ENCODE measurements around the gene TMEM74B. TPM values are rescaled to one million over a fixed set of nuclear protein-coding genes. Genes with fewer than 3 reads are reported as not detected.

Gene TMEM74B
- total RNA-seq, 4 donors from 2014 or later: 0.71 to 2.1 (median 1.2) TPM

DNA sequence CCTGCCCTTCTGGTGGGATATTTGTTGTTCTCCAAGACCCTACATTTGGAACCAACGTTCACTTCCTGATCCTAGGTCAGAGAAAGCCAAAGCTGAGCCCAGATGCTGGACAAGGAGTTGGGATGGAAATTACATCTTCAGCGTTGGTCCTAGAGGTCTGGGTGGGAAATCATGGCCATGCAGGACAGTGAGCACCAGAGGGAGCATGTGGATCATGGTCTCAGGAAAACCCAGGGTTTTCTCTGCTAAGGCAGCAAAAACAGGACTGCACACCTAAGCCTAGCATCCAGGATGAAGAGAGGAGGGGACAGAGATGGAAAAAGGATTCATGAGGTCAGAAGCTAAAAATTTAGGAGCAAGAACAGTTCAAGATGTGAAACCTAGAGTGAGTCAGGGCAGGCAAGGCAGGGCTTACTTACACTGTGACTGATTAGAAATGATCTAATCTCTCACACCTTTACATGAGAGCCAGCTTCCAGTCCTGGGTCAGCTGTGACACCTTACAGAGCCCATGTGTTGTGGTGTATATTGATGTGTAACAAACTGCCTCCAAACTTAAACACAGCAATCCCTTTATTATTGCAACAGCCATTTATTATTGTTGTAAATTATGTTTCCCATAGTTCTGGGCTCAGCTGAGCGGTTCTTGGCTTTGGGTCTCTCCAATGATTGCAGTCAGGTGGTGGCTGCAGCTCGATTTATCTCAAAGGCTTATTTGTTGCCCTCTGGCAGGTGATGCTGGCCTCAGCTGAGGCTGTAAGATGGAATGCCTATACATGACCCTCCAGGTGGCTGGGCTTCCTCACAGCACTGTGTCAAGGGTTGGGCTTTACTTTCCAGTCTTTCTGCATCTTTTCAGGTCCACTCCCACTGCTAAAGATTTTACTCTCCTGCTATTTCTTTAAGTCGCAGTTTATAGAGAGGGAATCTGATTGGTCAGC is 24.9 kb upstream of the TMEM74B start:
- no peaks in the 10 kb centered on the region for H3K36me3 ChIP-seq
- H3K4me3 ChIP-seq: no peak overlapping the region
- intact Hi-C loops (cut with DNase I): loop anchor here (5.0 to 10.0 kb wide), 3 partner anchors 92 to 392 kb away; partner anchors contain the start of gene PSMF1
- TF ChIP-seq POLR2AphosphoS5 (IDR thresholded peaks at IDR 0.05): no peak
- TF ChIP-seq EP300 (IDR thresholded peaks at IDR 0.05): no peak
- TF ChIP-seq POLR2A (IDR thresholded peaks at IDR 0.05; ENCODE audit: low read depth): no peak
- TF ChIP-seq, protein P1, sequence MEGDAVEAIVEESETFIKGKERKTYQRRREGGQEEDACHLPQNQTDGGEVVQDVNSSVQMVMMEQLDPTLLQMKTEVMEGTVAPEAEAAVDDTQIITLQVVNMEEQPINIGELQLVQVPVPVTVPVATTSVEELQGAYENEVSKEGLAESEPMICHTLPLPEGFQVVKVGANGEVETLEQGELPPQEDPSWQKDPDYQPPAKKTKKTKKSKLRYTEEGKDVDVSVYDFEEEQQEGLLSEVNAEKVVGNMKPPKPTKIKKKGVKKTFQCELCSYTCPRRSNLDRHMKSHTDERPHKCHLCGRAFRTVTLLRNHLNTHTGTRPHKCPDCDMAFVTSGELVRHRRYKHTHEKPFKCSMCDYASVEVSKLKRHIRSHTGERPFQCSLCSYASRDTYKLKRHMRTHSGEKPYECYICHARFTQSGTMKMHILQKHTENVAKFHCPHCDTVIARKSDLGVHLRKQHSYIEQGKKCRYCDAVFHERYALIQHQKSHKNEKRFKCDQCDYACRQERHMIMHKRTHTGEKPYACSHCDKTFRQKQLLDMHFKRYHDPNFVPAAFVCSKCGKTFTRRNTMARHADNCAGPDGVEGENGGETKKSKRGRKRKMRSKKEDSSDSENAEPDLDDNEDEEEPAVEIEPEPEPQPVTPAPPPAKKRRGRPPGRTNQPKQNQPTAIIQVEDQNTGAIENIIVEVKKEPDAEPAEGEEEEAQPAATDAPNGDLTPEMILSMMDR (IDR thresholded peaks at IDR 0.05): no peak
- H3K9me3 ChIP-seq: no peaks in the 10 kb centered on the region
- WGBS: 50% methylated on average over 5 of the region's 5 CpGs
- peaks cover 0 to 35% (median 0%) of the 10 kb centered on the region in 4 donors for H3K27me3 ChIP-seq
- DNase-seq (ENCODE audit: extremely low spot score): no peak
- peaks cover 0 to 9% (median 3%) of the 10 kb centered on the region in 4 donors for H3K4me1 ChIP-seq
- H3K27ac ChIP-seq (replicated peaks in 1 of 4): no peak overlapping the region

DNA sequence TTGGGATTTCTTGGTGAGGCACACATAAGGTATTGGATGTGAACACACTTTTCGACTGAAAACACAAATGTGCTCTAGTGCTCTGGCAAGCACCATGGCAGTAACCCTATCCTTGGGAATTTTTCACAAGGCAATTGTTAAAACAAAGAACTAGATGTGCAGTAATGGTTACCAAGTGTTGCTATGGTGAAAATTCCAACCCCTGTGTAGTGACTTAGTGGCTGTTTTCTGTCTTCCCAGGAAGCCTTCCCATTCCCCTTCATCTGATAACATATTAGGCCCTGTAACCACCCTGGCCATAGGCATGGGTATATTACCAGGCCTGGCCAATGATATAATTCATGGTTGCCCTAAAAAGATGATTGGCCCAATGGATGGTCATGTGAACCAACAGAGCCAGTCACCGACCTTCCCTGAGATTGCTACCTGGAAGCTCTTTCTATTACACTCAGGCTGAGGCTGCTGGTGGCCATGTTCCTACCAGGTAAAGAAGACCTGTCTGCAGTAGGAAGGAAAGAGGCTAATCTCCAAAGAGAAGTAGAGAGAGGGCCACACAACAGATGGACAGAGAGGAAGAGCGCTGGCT is 22.6 kb upstream of the TMEM74B start:
- intact Hi-C loops (cut with DNase I): no loop called here
- 95% methylated on average over 3 of the region's 3 CpGs for WGBS
- H3K9me3 ChIP-seq: no peaks in the 10 kb centered on the region
- TF ChIP-seq POLR2AphosphoS5 (IDR thresholded peaks at IDR 0.05) (no peak), EP300 (IDR thresholded peaks at IDR 0.05) (no peak), POLR2A (IDR thresholded peaks at IDR 0.05; ENCODE audit: low read depth) (no peak)
- TF ChIP-seq, protein P1 (IDR thresholded peaks at IDR 0.05): no peak
- H3K4me1 ChIP-seq: peaks cover 0 to under 1% (median 0%) of the 10 kb centered on the region in 4 donors
- no peak overlapping the region for H3K4me3 ChIP-seq
- peak; percentile 55 for DNase-seq (ENCODE audit: extremely low spot score)
- H3K27ac ChIP-seq (replicated peaks in 1 of 4): no peak overlapping the region
- H3K36me3 ChIP-seq: no peaks in the 10 kb centered on the region
- peaks cover 0 to 30% (median 0%) of the 10 kb centered on the region in 4 donors for H3K27me3 ChIP-seq

DNA sequence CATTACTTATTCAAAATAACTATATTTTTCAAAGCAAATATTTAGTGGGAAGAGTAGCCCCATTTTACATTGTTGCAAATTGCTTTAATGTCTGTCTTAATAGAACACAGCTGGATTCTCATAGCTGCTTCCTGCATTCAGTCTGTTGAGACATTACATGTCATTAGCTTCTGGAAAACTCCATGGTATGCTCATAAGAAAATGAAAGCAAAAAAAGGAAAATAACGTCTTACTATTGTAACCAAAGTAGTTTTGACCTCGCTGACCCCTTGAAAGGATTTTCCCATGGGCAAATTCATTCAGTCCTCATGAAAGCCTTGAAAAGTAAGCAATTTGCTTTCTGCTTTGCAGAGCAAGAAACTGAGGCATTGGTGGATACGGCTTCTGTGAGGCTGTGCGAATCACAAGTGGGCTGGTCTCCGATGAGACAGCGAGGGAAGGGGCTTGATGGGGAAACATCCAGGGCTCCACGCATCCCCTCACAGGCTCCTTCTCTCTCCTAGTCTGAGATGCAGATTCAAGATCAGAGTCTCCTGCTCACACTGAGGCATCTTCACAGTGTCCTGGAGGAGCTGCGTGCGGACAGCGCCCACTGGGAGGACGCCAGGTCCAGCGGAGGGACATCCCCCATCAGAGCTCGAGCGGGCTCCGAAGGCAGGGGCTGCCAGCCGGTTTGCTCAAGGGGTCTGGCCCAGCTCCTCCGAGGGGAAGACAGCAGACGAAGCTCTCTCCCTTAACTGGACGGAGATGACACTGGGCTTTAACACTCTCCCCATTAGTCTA is 21.8 kb upstream of the TMEM74B start:
- no peaks in the 10 kb centered on the region for H3K36me3 ChIP-seq
- WGBS: 72% methylated on average over 16 of the region's 19 CpGs
- peaks cover 0 to 22% (median 0%) of the 10 kb centered on the region in 4 donors for H3K27me3 ChIP-seq
- DNase-seq (ENCODE audit: extremely low spot score): peak; percentile 57
- TF ChIP-seq, protein P1 (IDR thresholded peaks at IDR 0.05): no peak
- TF ChIP-seq EP300 (IDR thresholded peaks at IDR 0.05) (no peak), POLR2A (IDR thresholded peaks at IDR 0.05; ENCODE audit: low read depth) (no peak), POLR2AphosphoS5 (IDR thresholded peaks at IDR 0.05) (no peak)
- H3K4me1 ChIP-seq: no peaks in the 10 kb centered on the region
- no peaks in the 10 kb centered on the region for H3K9me3 ChIP-seq
- no peak overlapping the region for H3K4me3 ChIP-seq
- intact Hi-C loops (cut with DNase I): no loop called here
- no peak overlapping the region for H3K27ac ChIP-seq (replicated peaks in 1 of 4)

DNA sequence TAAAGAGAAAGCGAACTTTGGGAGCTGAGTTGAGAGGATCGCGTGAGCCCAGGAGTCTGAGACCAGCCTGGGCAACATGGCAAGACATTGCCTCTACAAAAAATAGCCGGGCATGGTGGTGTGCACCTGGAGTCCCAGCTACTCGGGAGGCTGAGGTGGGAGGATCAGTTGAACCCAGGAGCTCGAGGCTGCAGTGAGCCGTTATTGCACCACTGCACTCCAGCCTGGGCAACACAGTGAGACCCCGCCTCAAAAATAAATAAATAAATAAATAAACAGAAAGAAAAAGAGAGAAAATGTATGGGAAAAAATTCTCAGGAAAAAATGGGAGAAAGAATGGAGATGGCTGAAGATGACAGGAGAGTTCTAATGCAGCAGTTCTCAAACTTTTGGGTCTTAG is 21.0 kb upstream of the TMEM74B start:
- intact Hi-C loops (cut with DNase I): no loop called here
- 91% methylated on average over 8 of the region's 8 CpGs for WGBS

More for the DNA sequence above, 21.0 kb upstream of the TMEM74B start:
- TF ChIP-seq EP300 (IDR thresholded peaks at IDR 0.05) (no peak), POLR2AphosphoS5 (IDR thresholded peaks at IDR 0.05) (no peak), POLR2A (IDR thresholded peaks at IDR 0.05; ENCODE audit: low read depth) (no peak)
- TF ChIP-seq, protein P1 (IDR thresholded peaks at IDR 0.05): no peak
- Histone ChIP-seq H3K9me3 (no peaks in the 10 kb centered on the region), H3K4me1 (no peaks in the 10 kb centered on the region), H3K27me3 (peaks cover 0 to 22% (median 0%) of the 10 kb centered on the region in 4 donors), H3K4me3 (no peak overlapping the region), H3K36me3 (no peaks in the 10 kb centered on the region), H3K27ac (replicated peaks in 1 of 4) (no peak overlapping the region)
- DNase-seq (ENCODE audit: extremely low spot score): peak; percentile 45
